ENCODE measurements around the gene CACNA2D2. TPM values are rescaled to one million over a fixed set of nuclear protein-coding genes. Genes with fewer than 3 reads are reported as not detected.

The CACNA2D2 gene
- total and polyA plus RNA-seq, 2 of the 4 experiments (the other 2 are of a cell fraction): 0.15 TPM; not detected in 1

- in situ Hi-C loops (cut with MboI; ENCODE audit: low sequenced_read_pairs): no loop called here
- TF ChIP-seq RFX5 (IDR thresholded peaks at IDR 0.05; ENCODE audit: low read depth, low read length): no peak
- TF ChIP-seq BHLHE40 (IDR thresholded peaks at IDR 0.05; ENCODE audit: low read depth, low read length): no peak
- no peak for TF ChIP-seq CTCF (conservative IDR thresholded peaks at IDR 0.05; ENCODE audit: low read depth, low read length)
- no peak for TF ChIP-seq NFE2L2 (IDR thresholded peaks at IDR 0.05; ENCODE audit: low read depth, low read length)
- TF ChIP-seq USF2 (IDR thresholded peaks at IDR 0.05; ENCODE audit: low read depth, low read length): no peak
- TF ChIP-seq CHD1 (IDR thresholded peaks at IDR 0.05; ENCODE audit: low read depth, low read length): no peak
- no peak for TF ChIP-seq RCOR1 (IDR thresholded peaks at IDR 0.05; ENCODE audit: insufficient replicate concordance, low read length)
- no peak for TF ChIP-seq POLR2A (IDR thresholded peaks at IDR 0.05; ENCODE audit: low read depth, low read length)
- TF ChIP-seq SMC3 (IDR thresholded peaks at IDR 0.05; ENCODE audit: low read depth, low read length): no peak
- TF ChIP-seq FOS (IDR thresholded peaks at IDR 0.05; ENCODE audit: low read depth, low read length): no peak
- TF ChIP-seq MAZ (IDR thresholded peaks at IDR 0.05; ENCODE audit: borderline replicate concordance, low read depth, low read length): no peak
- TF ChIP-seq, protein P1, sequence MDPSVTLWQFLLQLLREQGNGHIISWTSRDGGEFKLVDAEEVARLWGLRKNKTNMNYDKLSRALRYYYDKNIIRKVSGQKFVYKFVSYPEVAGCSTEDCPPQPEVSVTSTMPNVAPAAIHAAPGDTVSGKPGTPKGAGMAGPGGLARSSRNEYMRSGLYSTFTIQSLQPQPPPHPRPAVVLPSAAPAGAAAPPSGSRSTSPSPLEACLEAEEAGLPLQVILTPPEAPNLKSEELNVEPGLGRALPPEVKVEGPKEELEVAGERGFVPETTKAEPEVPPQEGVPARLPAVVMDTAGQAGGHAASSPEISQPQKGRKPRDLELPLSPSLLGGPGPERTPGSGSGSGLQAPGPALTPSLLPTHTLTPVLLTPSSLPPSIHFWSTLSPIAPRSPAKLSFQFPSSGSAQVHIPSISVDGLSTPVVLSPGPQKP (IDR thresholded peaks at IDR 0.05; ENCODE audit: borderline replicate concordance, low read depth, low read length): no peak
- TF ChIP-seq CEBPB (IDR thresholded peaks at IDR 0.05; ENCODE audit: low read depth, low read length): no peak
- TF ChIP-seq MAFK (IDR thresholded peaks at IDR 0.05; ENCODE audit: low read depth, low read length): no peak
- TF ChIP-seq RAD21 (IDR thresholded peaks at IDR 0.05; ENCODE audit: low read length): no peak
- TF ChIP-seq MXI1 (IDR thresholded peaks at IDR 0.05; ENCODE audit: borderline replicate concordance, low read depth, low read length): no peak
- H3K18ac ChIP-seq (ENCODE audit: low read depth, low read length): no peak overlapping the region
These were observed 96.9 kb downstream of the CACNA2D2 start for GRCh38 chr3:50406487-50406886.

More at GRCh38 chr3:50406487-50406886, 96.9 kb downstream of the CACNA2D2 start:
- no peak overlapping the region for H2BK5ac ChIP-seq (ENCODE audit: low read depth, low read length, poor library complexity, severe bottlenecking)
- CTCF ChIA-PET: no interaction called here
- BruUV-seq (replicated peaks): no TSS peak
- no peak overlapping the region for H3K4me3 ChIP-seq (ENCODE audit: insufficient read depth, low read depth, low read length)
- H3K23ac ChIP-seq (ENCODE audit: low read depth, low read length): no peak overlapping the region
- no peak overlapping the region for H2AFZ ChIP-seq (replicated peaks; ENCODE audit: low read length, poor library complexity)
- H2BK120ac ChIP-seq (ENCODE audit: low read depth, low read length): no peak overlapping the region
- no peaks in the 10 kb centered on the region for H3K9me1 ChIP-seq (ENCODE audit: insufficient read depth, low read length)
- H3K4ac ChIP-seq (ENCODE audit: low read depth, low read length): no peak overlapping the region
- POLR2A ChIA-PET (ENCODE audit: unreplicated experiment): no interaction called here
- no peak overlapping the region for H2BK20ac ChIP-seq (ENCODE audit: low read depth, low read length)
- H2AK9ac ChIP-seq (replicated peaks; ENCODE audit: low read depth, low read length, poor library complexity): no peak overlapping the region
- no peak overlapping the region for H3K14ac ChIP-seq (replicated peaks; ENCODE audit: low read depth, low read length)
- no peak overlapping the region for H3K56ac ChIP-seq (ENCODE audit: extremely low read depth, insufficient read depth, low read length)
- H2BK15ac ChIP-seq (ENCODE audit: low read depth, low read length): no peak overlapping the region
- 0% methylated on average over 1 of the region's 1 CpG; no CpG with 5 or more reads in 1 of the 2 experiments for WGBS, 2 experiments (ENCODE audit: extremely low coverage in 2 of 2, insufficient read length in 1 of 2)
- ATAC-seq (ENCODE audit: low read depth) (no peak), DNase-seq (no peak)
- H4K8ac ChIP-seq (ENCODE audit: low read depth in 2 of 2, low read length in 2 of 2): no peak overlapping the region
- dilution Hi-C loops (cut with HindIII; ENCODE audit: low sequenced_read_pairs, unreplicated experiment): no loop called here
- no peaks in the 10 kb centered on the region for H4K20me1 ChIP-seq (ENCODE audit: insufficient read depth, low read length)
- H3K9ac ChIP-seq (ENCODE audit: low read depth, low read length): no peak overlapping the region
- no peaks in the 10 kb centered on the region for H3K4me1 ChIP-seq (ENCODE audit: control insufficient read depth, insufficient read depth, low read length)
- H2AK5ac ChIP-seq (ENCODE audit: low read depth, low read length): no peak overlapping the region
- H3K36me3 ChIP-seq (ENCODE audit: control insufficient read depth, insufficient read depth, low read length): no peaks in the 10 kb centered on the region
- H4K91ac ChIP-seq (ENCODE audit: insufficient read depth, low read depth, low read length): no peak overlapping the region
- intact Hi-C loops (cut with micrococcal nuclease): no loop called here
- no peak overlapping the region for H3K4me2 ChIP-seq (ENCODE audit: low read depth, low read length)
- H3K27ac ChIP-seq (ENCODE audit: insufficient read depth, low read length): no peak overlapping the region
- H3K9me3 ChIP-seq (ENCODE audit: control insufficient read depth, insufficient read depth, low read length): no peaks in the 10 kb centered on the region
- H4K5ac ChIP-seq (ENCODE audit: low read depth, low read length): no peak overlapping the region
- peaks cover 30% of the 10 kb centered on the region for H3K27me3 ChIP-seq (ENCODE audit: control insufficient read depth, insufficient read depth, low read length)
- no peaks in the 10 kb centered on the region for H3K79me1 ChIP-seq (ENCODE audit: low read depth in 1 of 2, low read length in 2 of 2)
